RWPE1 (cell line): Measurements from ENCODE around the gene KCNMA1.
A peak's percentile ranks its signal among the peaks of the same experiment; 100 is the strongest.

Source experiments
- CTCF ChIA-PET: fragments of 350-600 bp; sonication (Branson Sonifier 250); formaldehyde crosslinking; extraction: SDS; loops from one replicate; lab custom pipeline; 2021; lab: Yijun Ruan, JAX
- POLR2A ChIA-PET: fragments of 400-600 bp; formaldehyde crosslinking; extraction: SDS; loops from one replicate; lab custom pipeline; 2020; ENCODE audit warnings: antibody characterized with exemption; ENCODE audit not compliant: low non-redundant PET; lab: Yijun Ruan, JAX
- DNase-seq: peaks from one replicate; pipeline ENCODE4 v3.0.0; 2012; ENCODE audit warnings: low spot score
- H3K27ac ChIP-seq: fragments of 450-650 bp; 2 replicates; pipeline ENCODE4 v1.5.1; 2017
- CTCF ChIP-seq: fragments of 450-650 bp; conservative IDR thresholded peaks from 2 replicates; pipeline ENCODE4 v1.5.1; 2017; ENCODE audit warnings: low read depth, mild to moderate bottlenecking

Gene KCNMA1

GRCh38 chr10:77550378-77550777 is 87.2 kb downstream of the KCNMA1 start:
- no peak for DNase-seq
- CTCF ChIA-PET: no interaction called here
- POLR2A ChIA-PET: no interaction called here
- TF ChIP-seq CTCF: no peak
- H3K27ac ChIP-seq: no peak overlapping the region

DNA sequence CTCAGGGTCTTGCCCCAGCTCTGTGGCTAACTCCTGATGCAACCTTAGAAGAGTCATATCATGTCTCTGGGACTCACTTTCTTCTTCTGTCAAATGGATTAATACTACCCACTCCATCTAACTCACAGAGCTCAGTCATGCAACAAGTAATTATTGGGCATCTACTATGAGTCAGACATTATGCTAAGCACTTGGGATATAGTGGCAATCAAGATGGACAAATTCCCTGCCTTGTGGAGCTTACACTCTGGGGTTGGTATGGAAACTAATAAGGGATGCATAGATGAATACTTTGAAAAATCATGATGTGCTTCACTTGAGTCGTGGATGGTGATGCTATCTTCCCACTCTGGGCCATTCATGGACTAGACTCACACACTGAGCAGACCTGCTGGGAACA is 88.9 kb downstream of the KCNMA1 start:
- peak overlapping the region; percentile 57 for H3K27ac ChIP-seq
- CTCF ChIA-PET: interaction anchor here (0.7 kb wide), 1 partner anchor 27 kb away, joined by 4 read pairs; no protein-coding TSS in a partner anchor
- no peak for TF ChIP-seq CTCF
- POLR2A ChIA-PET: no interaction called here
- DNase-seq: no peak

GRCh38 chr10:77548157-77548556 is 89.5 kb downstream of the KCNMA1 start:
- DNase-seq: no peak
- ChIA-PET CTCF (interaction anchor here (0.7 kb wide), 1 partner anchor 28 kb away, joined by 4 read pairs; no protein-coding TSS in a partner anchor), POLR2A (no interaction called here)
- H3K27ac ChIP-seq: peak overlapping the region; percentile 57
- TF ChIP-seq CTCF: no peak

DNA sequence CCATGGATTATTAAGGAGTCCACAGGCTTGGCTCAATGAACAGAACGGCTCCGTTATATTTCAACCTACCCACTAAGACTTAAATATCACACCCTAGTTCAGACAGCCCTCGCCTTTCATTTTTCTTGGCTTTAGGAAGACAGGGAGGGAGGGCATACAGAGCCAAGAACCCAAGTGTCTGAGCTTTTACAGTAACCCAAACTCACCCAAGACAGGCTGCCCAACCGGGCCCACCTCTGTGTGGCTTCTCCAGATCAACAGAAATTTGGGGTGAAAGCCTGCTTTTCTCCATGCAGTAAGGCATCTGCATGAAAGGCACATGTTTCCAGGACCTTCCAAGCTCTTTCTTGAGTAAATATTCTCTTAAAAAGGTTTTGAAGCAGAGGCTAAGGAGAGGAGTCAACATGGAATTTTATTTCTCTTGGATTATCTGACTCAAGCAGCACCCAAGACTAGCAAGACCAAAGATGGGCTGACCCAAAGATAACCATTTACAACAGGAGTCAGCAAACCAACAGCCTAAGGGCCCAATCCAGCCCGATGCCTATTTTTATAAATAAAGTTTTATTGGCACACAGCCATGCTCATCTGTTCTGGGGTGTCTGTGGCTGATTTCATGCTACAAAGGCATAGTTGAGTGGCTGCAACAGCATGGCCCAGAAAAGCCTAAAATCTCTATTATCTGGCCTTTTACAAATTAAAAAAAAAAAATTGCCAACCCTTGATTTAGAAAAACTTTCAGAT is 90.1 kb downstream of the KCNMA1 start:
- no peak overlapping the region for H3K27ac ChIP-seq
- TF ChIP-seq CTCF: no peak
- CTCF ChIA-PET: no interaction called here
- POLR2A ChIA-PET: no interaction called here
- no peak for DNase-seq

DNA sequence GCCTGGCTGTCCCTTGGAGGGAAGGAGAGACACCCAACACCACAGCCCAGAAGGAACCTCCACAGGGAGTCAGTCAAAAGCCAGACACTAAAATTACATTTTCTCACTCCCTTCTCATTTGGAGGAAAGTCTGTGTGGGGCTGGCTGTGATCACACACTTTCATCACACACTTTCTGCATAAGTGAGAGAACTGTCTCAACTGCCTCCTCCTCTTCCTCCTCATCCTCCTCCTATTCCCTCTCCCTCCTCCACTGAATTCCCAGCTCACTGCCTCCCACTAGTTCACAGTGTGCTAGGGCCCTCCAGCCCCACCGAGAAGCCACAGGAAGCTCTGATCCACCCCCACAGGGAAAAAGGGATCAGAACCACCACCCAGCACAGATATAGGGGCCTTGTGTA is 91.6 kb downstream of the KCNMA1 start:
- no peak for DNase-seq
- ChIA-PET POLR2A (no interaction called here), CTCF (no interaction called here)
- TF ChIP-seq CTCF: no peak
- no peak overlapping the region for H3K27ac ChIP-seq

DNA sequence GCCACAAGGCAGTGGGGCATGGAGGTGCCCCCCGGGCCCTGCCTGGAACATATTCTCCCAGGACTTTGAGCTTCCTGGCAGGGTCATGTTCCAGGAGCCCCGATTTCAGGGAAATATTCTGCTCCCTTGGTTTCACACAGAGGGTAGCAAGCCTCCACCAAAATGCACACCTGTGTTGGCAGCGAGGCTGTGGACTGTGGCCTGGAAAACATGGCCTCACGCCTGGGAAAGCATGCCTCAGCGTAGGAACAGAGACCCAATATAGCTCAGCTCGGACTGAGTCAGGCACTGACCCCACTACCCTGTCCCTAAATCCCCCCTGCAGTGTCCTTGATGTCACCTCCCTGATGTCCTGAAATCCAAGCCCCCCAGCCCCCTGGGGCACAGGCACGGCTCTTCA is 92.0 kb downstream of the KCNMA1 start:
- TF ChIP-seq CTCF: no peak
- POLR2A ChIA-PET: no interaction called here
- DNase-seq: no peak
- no peak overlapping the region for H3K27ac ChIP-seq
- CTCF ChIA-PET: no interaction called here
